Activated CD8-positive, alpha-beta memory T cell treated with anti-CD3 and anti-CD28 coated beads for 4 hours (primary cell): ENCODE data around the gene TMPRSS9.
A peak's percentile ranks its signal among the peaks of the same experiment; 100 is the strongest.

ENCODE experiments used
- DNase-seq, 2 donors: peaks; one replicate each; pipeline ENCODE4 v3.0.0-alpha.2; 2020; ENCODE audit warnings: low read depth in 2 of 2

The TMPRSS9 gene

DNA sequence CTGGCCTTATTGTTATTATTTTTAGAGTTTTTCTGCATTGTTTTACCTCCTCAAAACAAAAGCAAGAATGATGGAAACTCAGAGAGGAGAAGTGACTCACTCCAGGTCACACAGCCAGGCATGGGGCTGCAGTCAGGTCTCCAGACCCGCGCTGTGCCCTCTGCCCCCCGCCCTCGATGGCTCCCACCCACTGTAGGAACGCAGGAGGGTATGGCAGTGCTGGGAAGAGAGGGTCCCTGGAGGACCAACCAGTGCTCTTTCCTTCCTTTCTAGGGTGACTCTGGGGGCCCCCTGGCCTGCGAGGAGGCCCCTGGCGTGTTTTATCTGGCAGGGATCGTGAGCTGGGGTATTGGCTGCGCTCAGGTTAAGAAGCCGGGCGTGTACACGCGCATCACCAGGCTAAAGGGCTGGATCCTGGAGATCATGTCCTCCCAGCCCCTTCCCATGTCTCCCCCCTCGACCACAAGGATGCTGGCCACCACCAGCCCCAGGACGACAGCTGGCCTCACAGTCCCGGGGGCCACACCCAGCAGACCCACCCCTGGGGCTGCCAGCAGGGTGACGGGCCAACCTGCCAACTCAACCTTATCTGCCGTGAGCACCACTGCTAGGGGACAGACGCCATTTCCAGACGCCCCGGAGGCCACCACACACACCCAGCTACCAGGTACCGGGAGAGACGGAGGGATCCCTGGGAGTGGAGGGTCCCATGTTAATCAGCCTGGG is 61.7 kb downstream of the TMPRSS9 start:
- no peak for DNase-seq

DNA sequence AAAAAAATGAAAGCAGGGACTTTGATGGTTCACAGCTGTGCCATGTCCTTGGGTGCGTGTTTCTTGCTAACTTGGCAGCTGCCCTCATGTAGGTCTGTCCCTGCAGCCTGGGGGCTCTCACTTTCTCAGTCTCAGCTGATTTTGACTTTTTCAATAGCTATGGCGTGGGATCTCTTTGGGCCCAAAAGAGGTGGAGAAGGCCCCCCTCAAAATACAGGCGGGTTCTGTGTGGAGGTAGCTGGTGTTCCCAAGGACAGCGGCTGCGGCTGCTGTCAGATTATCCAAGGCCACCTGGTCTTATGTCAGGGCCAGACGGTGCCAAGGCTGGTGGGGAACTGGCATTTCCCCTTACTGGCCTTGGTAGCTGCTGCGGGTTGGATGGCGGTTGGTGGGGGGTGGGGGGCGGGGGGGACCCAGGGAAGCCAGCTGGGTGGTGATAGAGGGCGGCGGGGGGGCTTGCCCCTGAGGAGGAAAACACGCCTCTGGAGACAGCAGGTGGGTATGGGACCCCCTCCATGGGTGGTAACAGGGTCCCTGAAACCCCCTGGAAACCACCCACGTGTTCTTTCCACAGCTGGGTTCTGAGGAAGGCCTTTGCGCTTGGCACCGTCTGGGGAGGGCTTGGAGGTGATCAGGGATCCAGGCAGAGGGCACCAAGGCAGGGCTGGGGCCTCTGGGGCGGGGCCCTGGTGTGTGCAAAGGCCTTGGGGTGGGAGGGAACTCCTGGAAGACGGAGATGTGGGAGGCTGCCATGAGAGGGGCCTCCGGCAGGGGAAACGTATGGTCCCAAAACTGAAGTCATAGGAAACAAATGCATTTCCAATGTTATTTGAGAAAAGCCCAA is 63.2 kb downstream of the TMPRSS9 start:
- no peak for DNase-seq

DNA sequence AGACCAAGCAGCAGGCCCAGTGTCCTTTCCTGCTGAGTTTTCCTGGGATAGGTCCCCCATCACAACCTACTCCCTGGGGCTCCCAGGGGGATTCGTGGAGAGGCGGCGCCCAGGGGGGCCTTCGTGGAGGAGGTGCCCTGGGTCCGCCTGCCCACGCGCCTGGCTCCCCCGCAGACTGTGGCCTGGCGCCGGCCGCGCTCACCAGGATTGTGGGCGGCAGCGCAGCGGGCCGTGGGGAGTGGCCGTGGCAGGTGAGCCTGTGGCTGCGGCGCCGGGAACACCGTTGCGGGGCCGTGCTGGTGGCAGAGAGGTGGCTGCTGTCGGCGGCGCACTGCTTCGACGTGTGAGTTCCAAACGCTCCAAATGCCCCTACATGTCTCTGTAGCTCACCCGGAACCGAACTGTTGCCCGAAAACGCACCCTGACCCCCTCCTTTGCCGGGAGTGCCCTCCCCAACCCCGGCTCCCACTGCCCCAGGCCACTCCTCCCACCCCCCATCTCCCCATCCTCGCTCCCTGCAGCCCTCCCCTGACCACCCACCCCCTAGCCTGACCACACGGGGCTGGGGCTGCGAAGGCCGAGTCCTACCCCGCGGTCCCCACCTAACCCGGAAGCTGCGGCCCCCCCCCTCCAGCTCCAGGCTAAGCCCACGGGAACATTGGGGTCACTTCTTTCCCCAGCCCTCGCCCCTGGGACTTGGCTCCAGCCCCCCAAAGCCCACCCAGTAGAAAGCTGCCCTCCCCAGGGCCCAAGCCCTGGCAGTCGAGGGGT is 64.0 kb downstream of the TMPRSS9 start:
- DNase-seq, result no peak

DNA sequence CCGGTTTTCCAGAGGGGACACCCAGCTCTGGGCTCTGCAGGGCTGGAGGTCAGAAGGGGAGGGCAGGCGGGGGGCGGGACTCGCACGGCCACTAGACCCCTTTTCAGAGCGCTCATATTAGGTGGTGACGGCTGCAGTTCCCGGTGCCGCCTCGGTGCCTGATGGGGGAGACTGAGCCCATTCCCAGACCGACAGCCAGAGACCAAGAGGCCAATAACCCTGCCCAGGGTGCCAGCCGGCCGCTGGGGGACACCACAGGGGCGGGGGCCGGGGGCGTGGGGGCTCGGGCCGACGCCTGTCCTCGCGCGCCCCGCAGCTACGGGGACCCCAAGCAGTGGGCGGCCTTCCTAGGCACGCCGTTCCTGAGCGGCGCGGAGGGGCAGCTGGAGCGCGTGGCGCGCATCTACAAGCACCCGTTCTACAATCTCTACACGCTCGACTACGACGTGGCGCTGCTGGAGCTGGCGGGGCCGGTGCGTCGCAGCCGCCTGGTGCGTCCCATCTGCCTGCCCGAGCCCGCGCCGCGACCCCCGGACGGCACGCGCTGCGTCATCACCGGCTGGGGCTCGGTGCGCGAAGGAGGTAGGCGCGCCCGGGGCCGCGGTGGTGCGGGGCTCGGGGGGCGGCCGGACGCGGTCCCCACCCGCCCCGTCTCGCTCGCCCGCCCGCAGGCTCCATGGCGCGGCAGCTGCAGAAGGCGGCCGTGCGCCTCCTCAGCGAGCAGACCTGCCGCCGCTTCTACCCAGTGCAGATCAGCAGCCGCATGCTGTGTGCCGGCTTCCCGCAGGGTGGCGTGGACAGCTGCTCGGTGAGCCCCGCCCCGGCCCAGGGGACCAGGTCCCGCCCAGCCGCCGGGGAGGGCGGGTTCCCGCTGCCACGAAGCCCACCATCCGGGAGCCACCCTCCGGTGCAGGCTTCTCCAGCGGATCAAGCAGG is 64.9 kb downstream of the TMPRSS9 start:
- no peak for DNase-seq

DNA sequence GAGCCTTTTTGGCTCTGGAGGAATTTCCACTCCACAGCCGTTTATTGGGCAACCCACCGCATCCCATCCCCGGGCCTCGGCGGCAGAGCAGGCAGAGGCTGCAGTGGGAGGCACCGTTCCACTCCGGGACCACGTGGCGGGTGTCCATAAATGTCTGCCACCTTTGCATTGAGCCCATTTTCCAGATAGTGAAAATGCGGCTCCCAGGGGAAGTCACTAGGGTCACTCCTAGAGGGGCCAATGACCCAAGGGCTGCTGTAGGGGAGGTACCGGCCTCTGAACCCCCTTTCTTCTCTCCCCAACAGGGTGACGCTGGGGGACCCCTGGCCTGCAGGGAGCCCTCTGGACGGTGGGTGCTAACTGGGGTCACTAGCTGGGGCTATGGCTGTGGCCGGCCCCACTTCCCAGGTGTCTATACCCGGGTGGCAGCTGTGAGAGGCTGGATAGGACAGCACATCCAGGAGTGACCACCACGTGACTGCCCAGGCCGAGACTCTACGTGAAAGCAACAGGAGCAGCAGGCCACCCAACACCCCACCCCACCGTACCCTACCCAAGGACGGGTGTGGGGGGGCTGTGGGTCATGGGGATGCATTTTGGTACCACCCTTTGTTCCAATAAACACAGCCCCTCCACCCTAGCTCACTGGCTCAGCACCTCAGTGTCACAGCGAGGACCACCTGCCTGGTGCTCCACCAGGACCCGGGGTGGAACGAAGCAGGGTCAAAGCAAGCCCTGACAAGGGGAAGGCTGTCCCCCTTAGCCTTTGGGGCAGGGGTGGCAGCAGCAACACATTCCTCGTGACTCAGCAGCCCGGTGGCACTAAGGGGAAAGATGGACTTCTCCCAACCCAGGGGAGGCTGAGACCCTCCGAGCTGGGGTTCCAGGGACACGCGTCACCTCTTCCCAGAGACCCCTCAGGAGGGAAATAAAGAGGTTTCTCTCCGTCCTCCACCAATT is 65.8 kb downstream of the TMPRSS9 start:
- no peak for DNase-seq

DNA sequence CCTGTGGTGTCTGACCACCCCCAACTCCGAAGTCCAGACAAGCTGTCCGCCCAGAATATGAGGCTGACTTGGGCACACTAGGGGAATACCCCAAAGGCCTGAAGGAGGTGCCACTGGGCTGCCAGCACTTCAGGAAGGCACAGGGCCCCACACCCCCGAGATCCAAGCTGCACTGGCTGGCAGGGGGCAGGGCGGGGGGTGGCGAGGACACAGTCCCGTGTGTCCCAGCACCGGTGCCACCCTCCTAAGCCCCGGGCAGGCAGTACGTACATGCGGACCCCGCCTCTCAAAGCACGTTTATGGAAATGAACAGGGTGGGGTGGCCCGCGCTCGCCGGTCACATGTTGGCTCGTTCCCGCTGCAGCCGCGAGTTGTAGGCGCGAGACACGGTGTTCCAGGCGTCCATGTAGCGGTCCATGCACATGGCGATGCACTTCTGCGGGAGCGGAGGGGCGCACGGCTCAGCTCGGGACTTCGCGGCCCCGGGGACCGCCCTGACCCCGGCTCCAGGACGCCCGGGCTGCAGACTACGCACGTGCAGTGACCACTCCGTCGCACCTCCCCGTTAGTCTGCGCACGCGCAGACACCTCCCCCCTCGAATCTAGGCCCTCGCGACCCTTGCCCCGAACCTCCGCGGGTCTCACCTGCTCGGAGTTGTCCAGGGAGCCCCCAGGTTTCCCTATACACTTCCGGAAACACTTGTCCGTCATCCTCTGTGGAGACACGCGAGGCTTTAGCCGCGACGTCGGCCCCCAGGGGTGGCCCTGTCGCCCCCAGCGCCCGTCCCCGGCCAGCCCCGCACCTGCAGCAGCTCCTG is 66.8 kb downstream of the TMPRSS9 start:
- DNase-seq, result no peak

DNA sequence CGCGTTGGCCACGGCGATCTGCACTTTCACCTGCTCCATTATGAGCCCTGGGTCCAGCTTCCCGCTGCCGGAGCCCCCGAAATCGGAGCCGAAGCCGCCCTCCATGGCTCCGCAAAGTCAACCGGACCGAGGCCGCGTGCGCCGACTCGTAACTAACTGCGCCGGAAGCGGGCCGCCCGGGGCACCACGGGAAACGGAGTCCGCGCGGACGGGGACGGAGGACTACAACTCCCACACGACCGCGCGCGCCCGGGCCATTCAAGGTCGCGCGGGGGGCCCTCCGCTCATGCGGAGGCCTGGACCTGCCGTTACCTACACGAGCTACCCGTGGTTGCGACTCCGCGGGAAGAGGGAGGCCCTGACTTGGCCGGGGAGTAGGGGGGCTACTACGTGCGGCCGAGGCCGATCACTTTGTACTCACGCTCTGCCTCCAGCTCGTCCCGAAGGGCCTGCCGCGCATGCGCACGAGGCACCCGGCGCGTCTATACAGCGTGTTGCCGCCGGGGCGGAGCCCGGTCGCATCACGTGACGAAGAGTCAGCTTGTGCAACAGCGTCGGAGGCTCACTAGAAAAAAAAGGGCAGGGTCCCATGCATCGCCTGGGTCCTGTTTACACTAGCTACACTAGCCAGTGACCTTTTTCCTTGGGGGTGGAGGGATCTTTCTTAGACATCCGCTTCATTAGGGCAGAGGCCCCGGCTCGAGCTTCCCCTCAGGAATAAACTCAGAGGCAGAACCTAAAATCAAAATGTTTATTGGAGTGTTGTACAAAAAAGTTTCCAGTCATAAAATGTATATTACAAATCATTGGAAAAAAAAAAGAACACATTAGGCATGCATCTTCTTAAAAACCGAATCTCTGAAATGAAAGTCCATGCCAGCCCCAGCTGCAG is 67.6 kb downstream of the TMPRSS9 start, which contains the start of gene TIMM13:
TSS of gene TIMM13 (minus strand) at position 158 of the 892 bp plus-strand sequence. CDS start at position 105, 53 bp downstream.
- peak; percentile 93 to 94 for DNase-seq

DNA sequence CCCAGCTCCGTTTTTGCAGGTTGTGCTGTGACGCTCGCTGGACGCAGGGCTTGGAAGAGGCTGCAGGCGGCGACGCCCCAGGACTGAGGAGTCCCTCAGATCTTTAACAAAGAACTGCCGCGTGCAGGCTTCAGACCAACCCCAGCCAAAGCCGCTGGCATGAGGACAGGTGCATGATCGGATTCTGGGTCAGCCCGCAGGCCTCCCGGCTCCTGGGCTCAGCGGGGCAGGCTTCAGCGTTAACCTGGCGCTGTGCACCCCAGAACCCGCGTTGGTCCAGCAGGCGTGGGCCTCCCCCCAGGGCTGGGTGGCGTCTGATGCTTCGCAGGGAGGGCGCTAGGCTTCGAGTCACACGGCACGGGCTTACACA is 68.2 kb downstream of the TMPRSS9 start:
- DNase-seq, result no peak

DNA sequence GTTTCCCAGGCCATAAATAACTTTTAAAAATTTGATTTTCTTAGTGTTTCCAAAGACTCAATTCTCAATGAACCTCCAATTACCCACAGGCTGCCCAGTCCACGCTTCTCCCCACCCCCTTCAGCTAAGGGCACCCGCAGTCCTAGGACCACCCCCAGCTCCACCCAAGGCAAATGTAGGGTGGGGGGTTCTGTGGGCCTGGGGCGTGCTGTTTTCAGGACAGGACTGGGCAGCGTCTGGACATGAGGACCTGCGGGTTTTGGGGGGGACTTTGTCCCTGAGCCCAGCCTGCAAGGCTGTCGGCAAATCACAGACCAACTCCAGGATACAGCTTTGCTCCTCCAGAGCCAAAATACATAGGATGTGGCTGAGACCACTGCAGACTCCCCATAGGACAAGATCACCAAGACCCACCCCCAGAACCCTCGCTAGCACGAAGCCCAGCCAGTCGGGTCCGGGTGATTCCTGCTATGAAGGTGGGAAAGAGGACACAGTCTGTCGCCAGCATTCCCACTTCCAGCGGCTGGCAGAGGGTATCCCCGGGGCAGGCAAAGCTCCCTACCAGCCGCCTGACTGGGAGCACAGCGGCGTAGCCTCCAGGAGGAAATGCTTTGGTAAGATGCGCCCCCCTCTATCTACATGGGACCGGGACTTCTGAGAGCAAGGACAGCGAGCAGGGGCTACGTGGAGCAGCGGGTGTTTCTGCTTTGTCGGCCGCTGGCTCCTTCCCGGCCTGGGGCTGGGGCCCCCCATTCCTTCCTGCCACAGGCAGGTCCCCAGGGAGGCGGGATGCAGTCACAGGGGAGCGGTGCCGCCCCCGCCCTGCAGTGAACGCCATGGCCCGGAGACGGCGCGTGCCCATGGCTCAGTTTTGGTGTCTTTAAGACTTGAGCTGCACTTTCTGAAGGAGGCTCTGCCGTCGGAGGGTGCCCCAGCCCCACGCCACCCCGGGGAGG is 69.0 kb downstream of the TMPRSS9 start:
- DNase-seq, result no peak

DNA sequence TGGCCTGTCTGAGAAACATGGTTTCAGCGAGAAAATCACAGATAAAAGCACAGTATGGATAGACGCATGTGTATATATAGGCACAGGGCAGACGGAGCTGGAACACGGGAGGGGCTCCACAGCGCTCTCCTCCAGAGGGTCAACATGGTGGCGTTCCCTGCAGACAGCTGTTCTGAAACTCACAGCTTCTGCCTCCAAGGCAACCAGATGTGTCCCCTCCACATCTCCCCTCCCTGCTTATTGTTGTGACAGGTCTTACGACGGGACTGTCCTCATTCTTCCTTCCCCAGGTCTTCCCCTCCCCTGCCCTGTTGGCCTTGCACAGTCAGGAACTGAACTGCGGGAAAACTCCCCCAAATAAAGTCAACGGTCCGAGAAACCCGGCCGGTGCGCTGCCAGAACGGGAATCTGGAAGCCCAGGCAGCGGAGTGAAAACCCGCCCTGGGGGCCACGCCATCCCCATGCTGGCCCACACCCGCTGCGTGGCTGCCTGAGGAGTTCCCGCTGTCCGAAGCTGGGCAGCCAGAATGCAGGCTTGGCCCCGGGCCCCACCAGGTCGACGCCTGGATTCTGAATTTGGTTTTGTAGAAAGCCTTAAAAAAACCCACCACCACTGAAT is 70.0 kb downstream of the TMPRSS9 start:
- DNase-seq, result no peak

DNA sequence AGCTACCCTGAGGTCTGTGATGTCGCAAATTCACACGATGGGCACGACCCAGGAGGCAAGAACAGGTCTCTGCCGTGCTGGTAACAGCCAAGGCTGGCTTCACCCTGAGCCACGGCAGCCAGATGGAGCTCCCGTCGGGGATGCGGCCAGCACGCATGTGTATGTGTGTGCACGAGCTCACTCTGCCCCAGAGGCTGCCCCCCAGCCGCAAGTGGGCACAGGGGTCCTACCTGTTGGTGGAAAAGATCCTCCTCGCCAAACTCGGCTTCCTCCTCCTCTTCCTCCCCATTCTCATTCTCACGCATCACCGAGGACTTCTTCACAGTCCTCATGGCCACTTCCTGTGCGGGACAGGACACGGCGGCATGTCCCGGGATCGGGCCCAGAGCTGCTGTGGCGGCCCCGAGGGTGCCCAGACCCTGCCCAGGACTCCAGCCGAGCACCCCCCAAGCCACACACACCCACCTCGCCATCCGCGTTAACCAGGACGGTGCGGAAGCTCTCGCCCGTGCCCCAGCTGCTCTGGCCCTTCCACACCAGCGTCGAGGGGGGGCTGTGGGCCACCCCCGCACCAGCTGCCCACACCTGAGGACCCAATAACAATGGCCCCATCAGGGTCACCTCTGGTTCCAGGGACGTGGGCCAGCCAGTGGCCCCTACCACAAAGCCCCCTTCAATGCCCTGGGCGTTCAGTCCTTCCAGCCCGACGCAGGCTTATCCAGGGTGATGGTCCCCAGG is 71.4 kb downstream of the TMPRSS9 start:
- no peak for DNase-seq

DNA sequence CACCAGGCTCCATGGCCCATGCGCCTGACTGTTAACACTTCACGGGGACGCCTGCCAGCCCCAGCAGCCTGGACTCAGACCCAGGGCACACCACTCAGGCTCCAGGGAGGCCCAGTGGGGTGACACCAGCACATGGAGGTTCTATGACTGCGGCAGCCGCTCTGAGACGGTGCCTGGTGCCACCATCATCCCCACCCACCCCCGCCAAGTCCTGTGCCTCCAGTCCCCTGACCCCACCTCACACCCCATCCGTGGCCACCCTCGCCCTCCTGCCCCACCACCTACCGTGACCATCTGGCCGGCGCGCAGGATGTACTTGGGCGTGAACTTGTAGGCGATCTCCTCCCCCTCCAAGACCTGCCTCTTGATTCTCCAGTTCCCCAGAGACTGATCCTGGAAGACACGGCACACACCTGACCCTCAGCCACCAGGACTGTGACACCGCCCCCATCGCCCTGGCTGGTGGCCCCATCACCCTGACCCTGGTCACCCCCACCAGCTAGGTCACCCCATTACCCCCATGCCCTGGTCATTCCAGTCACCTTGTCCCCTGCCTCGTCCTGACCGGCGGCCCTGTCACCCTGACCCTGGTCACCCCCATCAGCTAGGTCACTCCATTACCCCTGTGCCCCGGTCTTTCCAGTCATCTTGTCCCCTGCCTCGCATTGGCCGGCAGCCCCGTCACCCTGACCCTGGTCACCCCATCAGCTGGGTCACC is 72.2 kb downstream of the TMPRSS9 start:
- DNase-seq, result no peak

DNA sequence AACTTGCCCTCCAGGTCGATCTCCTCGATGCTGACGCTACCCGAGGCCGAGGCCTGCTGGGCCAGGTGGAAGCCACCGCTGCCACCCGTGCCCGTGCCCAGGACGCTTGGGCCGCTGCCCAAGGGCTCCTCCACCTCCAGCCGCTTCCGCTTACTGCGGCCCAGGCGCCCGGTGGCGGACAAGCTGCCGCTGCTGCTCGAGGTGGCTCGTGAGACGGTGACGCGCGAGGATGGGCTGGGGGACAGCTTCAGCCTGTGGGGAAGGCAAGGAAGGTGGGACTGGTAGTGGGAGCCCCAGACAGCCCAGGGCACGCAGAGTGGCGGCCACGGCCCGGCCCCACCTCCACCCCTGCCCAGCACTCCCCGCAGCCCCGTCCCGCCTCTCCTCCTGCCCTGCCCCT is 73.8 kb downstream of the TMPRSS9 start:
- DNase-seq, result no peak

DNA sequence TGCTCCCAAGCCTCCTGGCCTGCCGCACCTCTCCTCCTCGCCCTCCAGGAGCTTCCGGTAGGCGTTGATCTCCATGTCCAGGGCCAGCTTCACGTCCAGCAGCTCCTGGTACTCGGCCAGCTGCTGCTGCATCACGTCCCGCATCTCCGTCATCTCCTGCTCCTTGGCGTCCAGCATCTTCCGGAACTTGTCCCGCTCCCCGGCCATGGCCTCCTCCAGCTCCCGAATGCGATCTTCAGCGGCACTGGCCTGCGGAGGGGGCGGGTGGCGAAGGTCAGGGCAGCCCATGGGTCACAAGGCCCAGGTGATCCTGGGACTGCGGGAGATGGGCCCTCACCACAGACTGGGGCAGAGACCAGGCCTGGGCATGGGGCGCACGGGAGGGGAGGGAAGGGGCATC is 74.2 kb downstream of the TMPRSS9 start:
- no peak for DNase-seq

DNA sequence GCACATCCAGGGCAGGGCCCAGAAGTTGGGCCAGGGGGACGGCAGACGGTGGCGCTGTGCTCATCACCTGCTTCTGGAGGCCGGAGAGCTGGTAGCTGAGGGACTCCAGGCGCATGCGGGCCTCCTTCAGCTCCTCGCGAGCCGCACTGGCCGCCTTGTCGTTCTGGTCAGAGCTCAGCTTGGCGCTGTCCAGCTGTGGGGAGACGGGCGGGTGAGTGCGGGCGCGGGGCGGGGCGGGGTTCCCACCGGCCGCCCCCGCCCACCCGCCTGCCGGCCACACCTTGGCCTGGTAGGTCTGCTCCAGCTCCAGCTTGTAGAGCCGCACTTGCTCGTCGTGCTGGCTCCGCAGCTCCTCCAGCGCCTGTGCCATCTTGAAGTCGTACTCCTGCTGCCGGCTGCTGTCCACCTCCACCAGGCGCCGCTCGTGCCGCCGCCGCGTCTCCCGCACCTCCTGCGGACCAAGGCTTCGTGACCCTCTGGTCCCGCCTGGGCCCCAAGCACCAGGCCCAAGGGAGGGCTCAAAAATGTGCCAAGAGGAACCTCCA is 74.7 kb downstream of the TMPRSS9 start:
- DNase-seq, result no peak
